Activated CD4-positive, alpha-beta T cell treated with anti-CD3 and anti-CD28 coated beads, Interleukin-2, amount 10 ng/mL, durations not matched to agents 24 days and 14 days (primary cell): ENCODE data around the gene CCNY. TPM values are rescaled to one million over a fixed set of nuclear protein-coding genes. Genes with fewer than 3 reads are reported as not detected.

Source experiments
- DNase-seq: peaks from one replicate; pipeline ENCODE4 v3.0.0; 2022
- H3K27ac Mint-ChIP-seq: one replicate; pipeline ENCODE4 v1.8.0; 2022; ENCODE audit warnings: mild to moderate bottlenecking, mixed read lengths
- H3K27me3 Mint-ChIP-seq: one replicate; pipeline ENCODE4 v1.8.0; 2022; ENCODE audit warnings: mixed read lengths
- H3K36me3 Mint-ChIP-seq: one replicate; pipeline ENCODE4 v1.8.0; 2022; ENCODE audit warnings: low read depth, mild to moderate bottlenecking, mixed read lengths
- H3K4me1 Mint-ChIP-seq: one replicate; pipeline ENCODE4 v1.8.0; 2021; ENCODE audit warnings: mixed read lengths
- H3K4me3 Mint-ChIP-seq: one replicate; pipeline ENCODE4 v1.8.0; 2022; ENCODE audit warnings: mild to moderate bottlenecking, moderate library complexity, mixed read lengths
- H3K9me3 Mint-ChIP-seq: one replicate; pipeline ENCODE4 v1.8.0; 2021; ENCODE audit warnings: mixed read lengths
- intact Hi-C: fragments of 100-400 bp; cut with micrococcal nuclease; formaldehyde crosslinking; loops from one replicate; pipeline ENCODE4 v1.15.1; 2023
- total RNA-seq: library from RNA; stranded (reverse); gene quantifications from 2 replicates; pipeline ENCODE4 v1.2.3, GENCODE V29; 2022

Gene CCNY
- total RNA-seq, 1 donor from 2014 or later: 58.8 TPM

- no peak overlapping the region for H3K27ac Mint-ChIP-seq
- H3K4me1 Mint-ChIP-seq: peaks cover 4% of the 10 kb centered on the region
- H3K27me3 Mint-ChIP-seq: no peaks in the 10 kb centered on the region
- no peak for DNase-seq
- intact Hi-C loops: no loop called here
- no peak overlapping the region for H3K4me3 Mint-ChIP-seq
- H3K36me3 Mint-ChIP-seq: peaks cover 21% of the 10 kb centered on the region
- H3K9me3 Mint-ChIP-seq: no peaks in the 10 kb centered on the region
Measured at GRCh38 chr10:35574924-35575352, 238.6 kb downstream of the CCNY start.

GRCh38 chr10:35575640-35576039, 239.3 kb downstream of the CCNY start:
- Mint-ChIP-seq H3K27ac (no peak overlapping the region), H3K36me3 (peaks cover 21% of the 10 kb centered on the region), H3K4me3 (no peak overlapping the region), H3K27me3 (peaks cover under 1% of the 10 kb centered on the region), H3K4me1 (peaks cover 4% of the 10 kb centered on the region), H3K9me3 (no peaks in the 10 kb centered on the region)
- intact Hi-C loops: no loop called here
- no peak for DNase-seq

GRCh38 chr10:35576730-35577129, 240.4 kb downstream of the CCNY start:
- Mint-ChIP-seq H3K36me3 (peaks cover 17% of the 10 kb centered on the region), H3K27me3 (peaks cover 2% of the 10 kb centered on the region), H3K4me3 (no peak overlapping the region), H3K9me3 (no peaks in the 10 kb centered on the region), H3K4me1 (peaks cover 4% of the 10 kb centered on the region), H3K27ac (no peak overlapping the region)
- intact Hi-C loops: no loop called here
- no peak for DNase-seq

- no peak for DNase-seq
- Mint-ChIP-seq H3K9me3 (no peaks in the 10 kb centered on the region), H3K4me3 (no peak overlapping the region), H3K27me3 (peaks cover 2% of the 10 kb centered on the region), H3K4me1 (peaks cover 4% of the 10 kb centered on the region), H3K36me3 (peaks cover 10% of the 10 kb centered on the region), H3K27ac (no peak overlapping the region)
- intact Hi-C loops: no loop called here
Measured at GRCh38 chr10:35577926-35578617, 241.8 kb downstream of the CCNY start.

- H3K9me3 Mint-ChIP-seq: no peaks in the 10 kb centered on the region
- H3K36me3 Mint-ChIP-seq: peaks cover 8% of the 10 kb centered on the region
- no peak overlapping the region for H3K4me3 Mint-ChIP-seq
- no peak for DNase-seq
- peaks cover 4% of the 10 kb centered on the region for H3K4me1 Mint-ChIP-seq
- peaks cover 2% of the 10 kb centered on the region for H3K27me3 Mint-ChIP-seq
- intact Hi-C loops: no loop called here
- no peak overlapping the region for H3K27ac Mint-ChIP-seq
Measured at GRCh38 chr10:35578618-35578956, 242.3 kb downstream of the CCNY start.

GRCh38 chr10:35579116-35579515, 242.8 kb downstream of the CCNY start:
- Mint-ChIP-seq H3K27me3 (peaks cover 2% of the 10 kb centered on the region), H3K4me1 (peaks cover 4% of the 10 kb centered on the region), H3K27ac (no peak overlapping the region), H3K36me3 (peaks cover 4% of the 10 kb centered on the region), H3K4me3 (no peak overlapping the region), H3K9me3 (no peaks in the 10 kb centered on the region)
- DNase-seq: no peak
- intact Hi-C loops: no loop called here

- Mint-ChIP-seq H3K27ac (no peak overlapping the region), H3K36me3 (peaks cover 4% of the 10 kb centered on the region), H3K9me3 (no peaks in the 10 kb centered on the region), H3K4me1 (peaks cover 4% of the 10 kb centered on the region), H3K4me3 (no peak overlapping the region), H3K27me3 (peaks cover 2% of the 10 kb centered on the region)
- intact Hi-C loops: no loop called here
- DNase-seq: no peak
Measured at GRCh38 chr10:35579726-35580422, 243.6 kb downstream of the CCNY start.

GRCh38 chr10:35580423-35580770, 244.1 kb downstream of the CCNY start:
- intact Hi-C loops: no loop called here
- Mint-ChIP-seq H3K4me3 (no peak overlapping the region), H3K27ac (no peak overlapping the region), H3K27me3 (peaks cover 2% of the 10 kb centered on the region), H3K36me3 (peaks cover 2% of the 10 kb centered on the region), H3K9me3 (no peaks in the 10 kb centered on the region), H3K4me1 (peaks cover 2% of the 10 kb centered on the region)
- no peak for DNase-seq

GRCh38 chr10:35581655-35582054, 245.3 kb downstream of the CCNY start:
- Mint-ChIP-seq H3K27ac (no peak overlapping the region), H3K9me3 (no peaks in the 10 kb centered on the region), H3K27me3 (peaks cover 2% of the 10 kb centered on the region), H3K36me3 (no peaks in the 10 kb centered on the region), H3K4me1 (no peaks in the 10 kb centered on the region), H3K4me3 (no peak overlapping the region)
- intact Hi-C loops: no loop called here
- no peak for DNase-seq

GRCh38 chr10:35584946-35585345, 248.6 kb downstream of the CCNY start:
- Mint-ChIP-seq H3K4me1 (no peaks in the 10 kb centered on the region), H3K4me3 (no peak overlapping the region), H3K9me3 (no peaks in the 10 kb centered on the region), H3K27ac (no peak overlapping the region), H3K36me3 (no peaks in the 10 kb centered on the region), H3K27me3 (peaks cover 2% of the 10 kb centered on the region)
- intact Hi-C loops: no loop called here
- DNase-seq: no peak

- no peak for DNase-seq
- Mint-ChIP-seq H3K4me3 (no peak overlapping the region), H3K36me3 (no peaks in the 10 kb centered on the region), H3K27ac (no peak overlapping the region), H3K4me1 (no peaks in the 10 kb centered on the region), H3K9me3 (no peaks in the 10 kb centered on the region), H3K27me3 (peaks cover 2% of the 10 kb centered on the region)
- intact Hi-C loops: no loop called here
Measured at GRCh38 chr10:35585356-35585755, 249.0 kb downstream of the CCNY start.

GRCh38 chr10:35585903-35586535, 249.7 kb downstream of the CCNY start:
- H3K27ac Mint-ChIP-seq: no peak overlapping the region
- H3K27me3 Mint-ChIP-seq: no peaks in the 10 kb centered on the region
- H3K4me1 Mint-ChIP-seq: no peaks in the 10 kb centered on the region
- H3K9me3 Mint-ChIP-seq: peaks cover 4% of the 10 kb centered on the region
- no peaks in the 10 kb centered on the region for H3K36me3 Mint-ChIP-seq
- H3K4me3 Mint-ChIP-seq: no peak overlapping the region
- no peak for DNase-seq
- intact Hi-C loops: no loop called here

GRCh38 chr10:35588836-35589235, 252.5 kb downstream of the CCNY start:
- no peaks in the 10 kb centered on the region for H3K27me3 Mint-ChIP-seq
- peaks cover 4% of the 10 kb centered on the region for H3K9me3 Mint-ChIP-seq
- DNase-seq: no peak
- intact Hi-C loops: no loop called here
- no peak overlapping the region for H3K4me3 Mint-ChIP-seq
- H3K27ac Mint-ChIP-seq: no peak overlapping the region
- H3K4me1 Mint-ChIP-seq: no peaks in the 10 kb centered on the region
- no peaks in the 10 kb centered on the region for H3K36me3 Mint-ChIP-seq

- intact Hi-C loops: no loop called here
- Mint-ChIP-seq H3K4me1 (no peaks in the 10 kb centered on the region), H3K36me3 (no peaks in the 10 kb centered on the region), H3K4me3 (no peak overlapping the region), H3K9me3 (peaks cover 4% of the 10 kb centered on the region), H3K27ac (no peak overlapping the region), H3K27me3 (no peaks in the 10 kb centered on the region)
- no peak for DNase-seq
Measured at GRCh38 chr10:35592441-35592840, 256.1 kb downstream of the CCNY start.
